ENCODE measurements around the gene GIPC3.

The GIPC3 gene

DNA sequence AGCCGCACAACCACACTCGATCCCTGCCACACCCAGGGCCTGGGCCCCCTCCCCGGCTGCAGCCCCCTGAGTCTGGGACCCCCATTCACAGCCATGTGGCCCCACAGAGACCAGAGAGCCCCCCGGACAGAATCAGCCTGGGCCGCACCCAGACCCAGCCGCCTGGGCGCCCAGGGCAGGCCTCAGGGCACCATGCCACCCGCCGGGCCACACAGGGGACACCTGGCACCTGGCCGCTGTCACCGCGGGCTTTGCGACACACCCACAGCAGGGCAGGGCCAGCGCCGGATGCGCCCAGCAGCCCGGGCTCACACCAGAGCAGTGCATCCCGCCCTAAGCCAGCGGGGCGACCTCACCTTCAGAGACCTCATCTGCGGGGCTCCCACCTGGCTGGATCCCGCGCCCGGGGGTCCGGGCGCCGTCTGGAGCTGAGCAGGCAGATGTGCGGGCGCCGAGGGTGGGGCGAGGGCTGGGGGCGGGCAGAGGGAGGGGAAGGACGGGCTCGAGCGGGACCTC lies 21.0 kb downstream of the GIPC3 start:
- TF ChIP-seq EGR1 (IDR thresholded peaks at IDR 0.05) (no peak), USF1 (IDR thresholded peaks at IDR 0.05) (no peak), RAD21 (IDR thresholded peaks at IDR 0.05; ENCODE audit: low read depth) (peak; percentile 3; the same call in 1 of the 2 replicates), TEAD4 (IDR thresholded peaks at IDR 0.05) (no peak), TAF1 (IDR thresholded peaks at IDR 0.05; ENCODE audit: low read depth) (no peak), FOXM1 (IDR thresholded peaks at IDR 0.05; ENCODE audit: borderline replicate concordance, low read depth) (no peak), EP300 (IDR thresholded peaks at IDR 0.05; ENCODE audit: borderline replicate concordance) (no peak), YY1 (IDR thresholded peaks at IDR 0.05; ENCODE audit: low read depth) (no peak), ZBTB7A (IDR thresholded peaks at IDR 0.05; ENCODE audit: low read depth) (peak; percentile 54; the same call in 1 of the 2 replicates), CEBPB (IDR thresholded peaks at IDR 0.05) (no peak), TCF12 (IDR thresholded peaks at IDR 0.05; ENCODE audit: low read depth) (0 out of 2 replicates have a peak, but pooled peaks have one; percentile 28), REST (IDR thresholded peaks at IDR 0.05; ENCODE audit: low read depth) (no peak), NFIC (IDR thresholded peaks at IDR 0.05) (peak; percentile 72), CREB1 (IDR thresholded peaks at IDR 0.05; ENCODE audit: low read depth) (no peak)
- TF ChIP-seq, protein P1, sequence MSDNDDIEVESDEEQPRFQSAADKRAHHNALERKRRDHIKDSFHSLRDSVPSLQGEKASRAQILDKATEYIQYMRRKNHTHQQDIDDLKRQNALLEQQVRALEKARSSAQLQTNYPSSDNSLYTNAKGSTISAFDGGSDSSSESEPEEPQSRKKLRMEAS (IDR thresholded peaks at IDR 0.05) = peak; percentile 39

DNA sequence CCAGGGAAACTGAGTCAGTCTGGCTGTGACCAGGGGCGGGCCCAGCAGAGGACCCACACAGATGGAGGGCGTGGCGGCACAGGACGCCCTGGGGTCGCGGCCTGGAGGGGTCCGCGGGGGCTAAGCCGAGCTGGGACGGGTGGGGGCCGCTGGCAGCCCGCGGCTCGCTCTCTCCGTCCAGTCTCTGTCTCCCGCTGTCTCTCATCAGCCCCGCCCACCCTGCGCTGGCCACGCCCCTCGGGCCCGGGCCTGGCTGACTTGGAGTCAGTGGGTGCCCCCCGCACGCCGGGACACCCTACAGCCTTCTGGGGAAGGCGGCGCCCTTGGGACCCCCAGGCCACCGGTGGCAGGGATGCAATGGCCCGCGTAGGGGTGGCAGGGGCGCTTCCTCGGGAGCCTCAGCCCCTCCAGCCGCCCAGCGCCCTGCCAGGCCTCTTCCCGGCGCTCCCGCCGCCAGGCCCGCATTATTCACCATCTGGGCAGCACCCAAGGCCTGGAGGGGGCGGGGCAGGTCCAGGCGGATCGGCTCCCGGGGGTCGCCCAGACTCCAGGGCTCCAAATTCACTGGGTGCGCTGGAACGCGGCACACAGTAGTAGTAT lies 21.5 kb downstream of the GIPC3 start, which contains the start of gene TBXA2R:
Gene TBXA2R, minus strand, starts transcription at position 186 of the 600 bp plus-strand sequence. CDS start 6,241 bp downstream, outside the sequence.
- TF ChIP-seq FOXM1 (IDR thresholded peaks at IDR 0.05; ENCODE audit: borderline replicate concordance, low read depth) (no peak), NFIC (IDR thresholded peaks at IDR 0.05) (no peak), EGR1 (IDR thresholded peaks at IDR 0.05) (no peak), TAF1 (IDR thresholded peaks at IDR 0.05; ENCODE audit: low read depth) (no peak), CREB1 (IDR thresholded peaks at IDR 0.05; ENCODE audit: low read depth) (no peak)
- TF ChIP-seq, protein P1 (IDR thresholded peaks at IDR 0.05) = no peak

GRCh38 chr19:3607303-3608078 lies 22.2 kb downstream of the GIPC3 start:
- TF ChIP-seq ZBTB7A (IDR thresholded peaks at IDR 0.05; ENCODE audit: low read depth) (no peak), NFIC (IDR thresholded peaks at IDR 0.05) (no peak), USF1 (IDR thresholded peaks at IDR 0.05) (no peak), REST (IDR thresholded peaks at IDR 0.05; ENCODE audit: low read depth) (no peak), TCF12 (IDR thresholded peaks at IDR 0.05; ENCODE audit: low read depth) (no peak), TEAD4 (IDR thresholded peaks at IDR 0.05) (no peak), CEBPB (IDR thresholded peaks at IDR 0.05) (no peak), EP300 (IDR thresholded peaks at IDR 0.05; ENCODE audit: borderline replicate concordance) (no peak), TAF1 (IDR thresholded peaks at IDR 0.05; ENCODE audit: low read depth) (no peak)

GRCh38 chr19:3608079-3608641 lies 22.9 kb downstream of the GIPC3 start:
- TF ChIP-seq YY1 (IDR thresholded peaks at IDR 0.05; ENCODE audit: low read depth) = no peak
- TF ChIP-seq CEBPB (IDR thresholded peaks at IDR 0.05) = no peak
- TF ChIP-seq, protein P1 (IDR thresholded peaks at IDR 0.05) = no peak
- TF ChIP-seq NFIC (IDR thresholded peaks at IDR 0.05) = no peak
- TF ChIP-seq EP300 (IDR thresholded peaks at IDR 0.05; ENCODE audit: borderline replicate concordance) = no peak

- no peak for TF ChIP-seq TCF12 (IDR thresholded peaks at IDR 0.05; ENCODE audit: low read depth)
- TF ChIP-seq CREB1 (IDR thresholded peaks at IDR 0.05; ENCODE audit: low read depth) = no peak
- TF ChIP-seq NFIC (IDR thresholded peaks at IDR 0.05) = no peak
- TF ChIP-seq USF1 (IDR thresholded peaks at IDR 0.05) = no peak
- no peak for TF ChIP-seq YY1 (IDR thresholded peaks at IDR 0.05; ENCODE audit: low read depth)
- TF ChIP-seq ZBTB7A (IDR thresholded peaks at IDR 0.05; ENCODE audit: low read depth) = no peak
- no peak for TF ChIP-seq RAD21 (IDR thresholded peaks at IDR 0.05; ENCODE audit: low read depth)
- TF ChIP-seq, protein P1 (IDR thresholded peaks at IDR 0.05) = no peak
- no peak for TF ChIP-seq EP300 (IDR thresholded peaks at IDR 0.05; ENCODE audit: borderline replicate concordance)
- TF ChIP-seq REST (IDR thresholded peaks at IDR 0.05; ENCODE audit: low read depth) = no peak
- no peak for TF ChIP-seq TEAD4 (IDR thresholded peaks at IDR 0.05)
- no peak for TF ChIP-seq CEBPB (IDR thresholded peaks at IDR 0.05)
- no peak for TF ChIP-seq EGR1 (IDR thresholded peaks at IDR 0.05)
Observed at GRCh38 chr19:3608750-3609322, 23.6 kb downstream of the GIPC3 start.

All from Ishikawa (cell line).